ENCODE measurements around the gene FAM163B. TPM values are rescaled to one million over a fixed set of nuclear protein-coding genes. Genes with fewer than 3 reads are reported as not detected.

The FAM163B gene
- total RNA-seq, 4 donors from 2014 or later = not detected

DNA sequence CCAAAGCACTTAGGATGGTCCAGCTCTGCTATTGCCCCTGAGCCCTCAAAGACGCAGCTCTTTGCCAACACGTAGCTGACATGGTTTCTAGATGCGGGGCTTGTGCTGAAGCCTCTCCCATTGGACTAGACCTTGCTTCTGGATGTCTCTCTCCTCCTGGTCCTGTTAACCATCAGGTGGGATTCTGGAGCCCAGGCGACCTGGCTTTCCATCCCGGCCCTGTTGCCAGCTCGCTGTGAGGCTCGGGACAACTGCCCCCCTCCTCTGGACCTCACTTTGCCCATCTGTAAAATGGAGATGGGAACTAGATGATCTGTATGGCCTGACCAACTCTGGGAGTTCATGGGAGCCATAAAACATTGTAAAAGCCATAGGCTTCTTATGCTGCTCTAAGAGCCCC lies 31.0 kb upstream of the FAM163B start:
- 95% methylated on average over 7 of the region's 7 CpGs for WGBS
- TF ChIP-seq EP300 (IDR thresholded peaks at IDR 0.05) (no peak), POLR2AphosphoS5 (IDR thresholded peaks at IDR 0.05) (no peak), POLR2A (IDR thresholded peaks at IDR 0.05; ENCODE audit: low read depth) (no peak)
- TF ChIP-seq, protein P1, sequence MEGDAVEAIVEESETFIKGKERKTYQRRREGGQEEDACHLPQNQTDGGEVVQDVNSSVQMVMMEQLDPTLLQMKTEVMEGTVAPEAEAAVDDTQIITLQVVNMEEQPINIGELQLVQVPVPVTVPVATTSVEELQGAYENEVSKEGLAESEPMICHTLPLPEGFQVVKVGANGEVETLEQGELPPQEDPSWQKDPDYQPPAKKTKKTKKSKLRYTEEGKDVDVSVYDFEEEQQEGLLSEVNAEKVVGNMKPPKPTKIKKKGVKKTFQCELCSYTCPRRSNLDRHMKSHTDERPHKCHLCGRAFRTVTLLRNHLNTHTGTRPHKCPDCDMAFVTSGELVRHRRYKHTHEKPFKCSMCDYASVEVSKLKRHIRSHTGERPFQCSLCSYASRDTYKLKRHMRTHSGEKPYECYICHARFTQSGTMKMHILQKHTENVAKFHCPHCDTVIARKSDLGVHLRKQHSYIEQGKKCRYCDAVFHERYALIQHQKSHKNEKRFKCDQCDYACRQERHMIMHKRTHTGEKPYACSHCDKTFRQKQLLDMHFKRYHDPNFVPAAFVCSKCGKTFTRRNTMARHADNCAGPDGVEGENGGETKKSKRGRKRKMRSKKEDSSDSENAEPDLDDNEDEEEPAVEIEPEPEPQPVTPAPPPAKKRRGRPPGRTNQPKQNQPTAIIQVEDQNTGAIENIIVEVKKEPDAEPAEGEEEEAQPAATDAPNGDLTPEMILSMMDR (IDR thresholded peaks at IDR 0.05) = no peak
- Histone ChIP-seq H3K9me3 (no peaks in the 10 kb centered on the region), H3K4me1 (no peaks in the 10 kb centered on the region), H3K27me3 (peaks cover 0 to 80% (median 0%) of the 10 kb centered on the region in 4 donors), H3K4me3 (no peak overlapping the region), H3K27ac (replicated peaks in 1 of 4) (no peak overlapping the region), H3K36me3 (no peaks in the 10 kb centered on the region)
- intact Hi-C loops (cut with DNase I) = no loop called here
- no peak for DNase-seq (ENCODE audit: extremely low spot score)

DNA sequence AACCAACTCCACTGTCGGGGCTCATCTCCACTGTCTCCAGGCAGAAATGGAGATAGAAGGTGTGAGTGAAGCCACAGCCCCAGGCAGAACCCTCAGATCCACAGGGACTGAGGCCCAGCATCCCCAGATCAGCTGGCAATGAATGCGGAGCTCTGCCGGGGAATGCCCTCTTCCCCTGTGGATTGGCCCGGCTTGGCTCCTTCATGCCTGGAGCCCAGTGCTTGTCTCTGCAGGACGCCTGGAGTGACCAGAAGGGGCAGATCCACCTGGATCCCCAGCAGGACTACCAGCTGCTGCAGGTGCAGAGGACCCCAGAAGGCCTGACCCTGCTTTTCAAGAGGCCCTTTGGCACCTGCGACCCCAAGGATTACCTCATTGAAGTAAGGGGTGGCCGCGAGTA lies 30.4 kb upstream of the FAM163B start:
- no peak for DNase-seq (ENCODE audit: extremely low spot score)
- TF ChIP-seq POLR2A (IDR thresholded peaks at IDR 0.05; ENCODE audit: low read depth) (no peak), EP300 (IDR thresholded peaks at IDR 0.05) (no peak), POLR2AphosphoS5 (IDR thresholded peaks at IDR 0.05) (no peak)
- TF ChIP-seq, protein P1 (IDR thresholded peaks at IDR 0.05) = no peak
- H3K27ac ChIP-seq (replicated peaks in 1 of 4) = no peak overlapping the region
- H3K4me3 ChIP-seq = no peak overlapping the region
- intact Hi-C loops (cut with DNase I) = no loop called here
- WGBS = 92% methylated on average over 4 of the region's 8 CpGs
- H3K27me3 ChIP-seq = peaks cover 0 to 84% (median under 1%) of the 10 kb centered on the region in 4 donors
- no peaks in the 10 kb centered on the region for H3K36me3 ChIP-seq
- no peaks in the 10 kb centered on the region for H3K9me3 ChIP-seq
- peaks cover 0 to under 1% (median 0%) of the 10 kb centered on the region in 4 donors for H3K4me1 ChIP-seq

DNA sequence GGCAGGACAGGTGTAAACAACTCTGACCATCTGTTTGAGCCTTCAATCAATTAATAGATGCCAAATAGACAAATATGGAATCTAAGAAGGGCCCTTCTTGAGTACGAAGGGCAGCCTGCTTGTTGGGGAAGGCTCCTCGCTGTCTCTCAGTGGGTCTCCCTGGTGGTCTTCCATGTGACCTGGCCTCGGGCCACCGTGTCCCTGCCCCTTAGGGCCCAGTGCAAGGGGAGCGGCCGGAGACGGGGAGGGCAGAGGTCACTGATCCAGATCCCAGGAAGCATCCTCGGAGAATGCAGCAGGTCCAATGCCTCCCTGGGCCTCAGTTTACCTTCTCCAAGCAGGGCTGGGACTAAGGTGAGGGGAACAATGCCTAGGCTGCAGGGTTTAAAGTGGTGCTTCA lies 29.5 kb upstream of the FAM163B start:
- Histone ChIP-seq H3K27me3 (peaks cover 0 to 86% (median 4%) of the 10 kb centered on the region in 4 donors), H3K36me3 (no peaks in the 10 kb centered on the region)
- TF ChIP-seq, protein P1 (IDR thresholded peaks at IDR 0.05) = no peak
- TF ChIP-seq EP300 (IDR thresholded peaks at IDR 0.05) (no peak), POLR2AphosphoS5 (IDR thresholded peaks at IDR 0.05) (no peak), POLR2A (IDR thresholded peaks at IDR 0.05; ENCODE audit: low read depth) (no peak)

DNA sequence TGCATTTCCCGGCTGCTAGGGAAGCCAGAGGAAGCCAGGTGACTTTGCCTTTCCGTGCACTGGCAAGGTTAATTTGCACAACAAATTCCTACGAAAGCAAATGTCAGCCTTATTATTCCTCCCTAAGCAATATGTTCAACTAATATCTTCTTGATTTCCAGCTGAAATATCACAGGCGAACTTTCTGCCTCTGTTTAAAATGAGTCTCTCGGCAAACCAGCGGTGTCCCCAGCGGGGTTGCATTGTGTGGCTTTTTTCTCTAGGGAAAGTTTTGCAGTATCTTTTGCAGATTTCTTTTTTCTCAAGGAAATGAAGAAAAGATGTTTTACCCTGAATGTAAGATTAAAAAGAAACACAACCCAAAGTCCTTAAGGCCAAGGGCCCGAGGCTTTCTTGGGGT lies 28.9 kb upstream of the FAM163B start:
- H3K27ac ChIP-seq (replicated peaks in 1 of 4) = no peak overlapping the region
- no peak for DNase-seq (ENCODE audit: extremely low spot score)
- WGBS = 59% methylated on average over 8 of the region's 8 CpGs
- no peak overlapping the region for H3K4me3 ChIP-seq
- intact Hi-C loops (cut with DNase I) = no loop called here
- no peaks in the 10 kb centered on the region for H3K36me3 ChIP-seq
- peaks cover 0 to 10% (median 6%) of the 10 kb centered on the region in 4 donors for H3K4me1 ChIP-seq
- peaks cover 0 to 86% (median 5%) of the 10 kb centered on the region in 4 donors for H3K27me3 ChIP-seq
- H3K9me3 ChIP-seq = no peaks in the 10 kb centered on the region
- TF ChIP-seq POLR2AphosphoS5 (IDR thresholded peaks at IDR 0.05) (no peak), POLR2A (IDR thresholded peaks at IDR 0.05; ENCODE audit: low read depth) (no peak), EP300 (IDR thresholded peaks at IDR 0.05) (no peak)
- TF ChIP-seq, protein P1 (IDR thresholded peaks at IDR 0.05) = no peak

More for the DNA sequence above, 29.5 kb upstream of the FAM163B start:
- no peak overlapping the region for H3K4me3 ChIP-seq
- peaks cover 0 to 7% (median 5%) of the 10 kb centered on the region in 4 donors for H3K4me1 ChIP-seq
- H3K27ac ChIP-seq (replicated peaks in 1 of 4) = no peak overlapping the region
- WGBS = 80% methylated on average over 1 of the region's 8 CpGs
- intact Hi-C loops (cut with DNase I) = no loop called here
- H3K9me3 ChIP-seq = no peaks in the 10 kb centered on the region
- no peak for DNase-seq (ENCODE audit: extremely low spot score)
